ENCODE results near the gene PTPRR.

Gene PTPRR

GRCh38 chr12:70608184-70608583 is 312.4 kb downstream of the PTPRR start:
- Histone ChIP-seq H3K18ac (ENCODE audit: low read length) (no peak overlapping the region), H2BK15ac (replicated peaks; ENCODE audit: low read depth) (no peak overlapping the region), H3K36me3 (ENCODE audit: control insufficient read depth, insufficient read depth, low read length) (no peaks in the 10 kb centered on the region), H3K4ac (ENCODE audit: low read depth, low read length) (no peak overlapping the region), H4K5ac (ENCODE audit: low read length) (no peak overlapping the region), H3K4me3 (ENCODE audit: low read length) (no peak overlapping the region), H3K4me1 (ENCODE audit: control insufficient read depth, low read depth, low read length) (no peaks in the 10 kb centered on the region), H2BK120ac (ENCODE audit: low read depth, low read length) (no peak overlapping the region), H3K23ac (ENCODE audit: low read length) (no peak overlapping the region), H3K4me2 (ENCODE audit: low read length) (no peak overlapping the region), H3K27me3 (ENCODE audit: insufficient read depth, low read length, poor library complexity) (no peaks in the 10 kb centered on the region), H3K56ac (ENCODE audit: low read length) (no peak overlapping the region), H3K79me2 (ENCODE audit: control insufficient read depth, insufficient read depth, low read length) (no peaks in the 10 kb centered on the region), H3K9ac (ENCODE audit: low read length) (no peak overlapping the region), H4K8ac (ENCODE audit: low read depth, low read length) (no peak overlapping the region), H3K79me1 (ENCODE audit: low read length) (no peaks in the 10 kb centered on the region), H2AK5ac (ENCODE audit: low read length) (no peak overlapping the region), H2BK5ac (ENCODE audit: low read length) (no peak overlapping the region), H3K27ac (ENCODE audit: low read depth, low read length) (no peak overlapping the region)
- DNase-seq: no peak
- WGBS (ENCODE audit: extremely low coverage, insufficient coverage, low lambda C conversion rate): no CpG with 5 or more reads among the region's 1 CpG

- Histone ChIP-seq H2BK15ac (replicated peaks; ENCODE audit: low read depth) (no peak overlapping the region), H3K56ac (ENCODE audit: low read length) (no peak overlapping the region), H3K18ac (ENCODE audit: low read length) (no peak overlapping the region), H2AK5ac (ENCODE audit: low read length) (no peak overlapping the region), H2BK120ac (ENCODE audit: low read depth, low read length) (no peak overlapping the region), H3K27me3 (ENCODE audit: insufficient read depth, low read length, poor library complexity) (no peaks in the 10 kb centered on the region), H4K5ac (ENCODE audit: low read length) (no peak overlapping the region), H3K79me2 (ENCODE audit: control insufficient read depth, insufficient read depth, low read length) (no peaks in the 10 kb centered on the region), H3K9ac (ENCODE audit: low read length) (no peak overlapping the region), H3K4me3 (ENCODE audit: low read length) (no peak overlapping the region), H4K8ac (ENCODE audit: low read depth, low read length) (no peak overlapping the region), H3K4me2 (ENCODE audit: low read length) (no peak overlapping the region), H3K4me1 (ENCODE audit: control insufficient read depth, low read depth, low read length) (no peaks in the 10 kb centered on the region), H3K4ac (ENCODE audit: low read depth, low read length) (no peak overlapping the region), H3K23ac (ENCODE audit: low read length) (no peak overlapping the region), H3K27ac (ENCODE audit: low read depth, low read length) (no peak overlapping the region), H3K36me3 (ENCODE audit: control insufficient read depth, insufficient read depth, low read length) (no peaks in the 10 kb centered on the region), H2BK5ac (ENCODE audit: low read length) (no peak overlapping the region), H3K79me1 (ENCODE audit: low read length) (no peaks in the 10 kb centered on the region)
- DNase-seq: no peak
Measured at GRCh38 chr12:70607107-70607506, 313.4 kb downstream of the PTPRR start.

GRCh38 chr12:70605976-70606375 is 314.6 kb downstream of the PTPRR start:
- H2AK5ac ChIP-seq (ENCODE audit: low read length): no peak overlapping the region
- H3K79me2 ChIP-seq (ENCODE audit: control insufficient read depth, insufficient read depth, low read length): no peaks in the 10 kb centered on the region
- H4K5ac ChIP-seq (ENCODE audit: low read length): no peak overlapping the region
- no peak overlapping the region for H3K56ac ChIP-seq (ENCODE audit: low read length)
- WGBS (ENCODE audit: extremely low coverage, insufficient coverage, low lambda C conversion rate): no CpG with 5 or more reads among the region's 5 CpGs
- H3K36me3 ChIP-seq (ENCODE audit: control insufficient read depth, insufficient read depth, low read length): no peaks in the 10 kb centered on the region
- no peak overlapping the region for H3K27ac ChIP-seq (ENCODE audit: low read depth, low read length)
- H3K27me3 ChIP-seq (ENCODE audit: insufficient read depth, low read length, poor library complexity): no peaks in the 10 kb centered on the region
- no peak overlapping the region for H3K4me2 ChIP-seq (ENCODE audit: low read length)
- H2BK15ac ChIP-seq (replicated peaks; ENCODE audit: low read depth): no peak overlapping the region
- no peak overlapping the region for H4K8ac ChIP-seq (ENCODE audit: low read depth, low read length)
- no peak overlapping the region for H3K4ac ChIP-seq (ENCODE audit: low read depth, low read length)
- no peak overlapping the region for H3K23ac ChIP-seq (ENCODE audit: low read length)
- no peaks in the 10 kb centered on the region for H3K79me1 ChIP-seq (ENCODE audit: low read length)
- H2BK120ac ChIP-seq (ENCODE audit: low read depth, low read length): no peak overlapping the region
- no peak overlapping the region for H3K9ac ChIP-seq (ENCODE audit: low read length)
- H2BK5ac ChIP-seq (ENCODE audit: low read length): no peak overlapping the region
- no peak overlapping the region for H3K18ac ChIP-seq (ENCODE audit: low read length)
- H3K4me3 ChIP-seq (ENCODE audit: low read length): no peak overlapping the region
- no peaks in the 10 kb centered on the region for H3K4me1 ChIP-seq (ENCODE audit: control insufficient read depth, low read depth, low read length)
- DNase-seq: no peak

GRCh38 chr12:70604662-70605061 is 315.9 kb downstream of the PTPRR start:
- no CpG with 5 or more reads among the region's 4 CpGs for WGBS (ENCODE audit: extremely low coverage, insufficient coverage, low lambda C conversion rate)
- no peak overlapping the region for H4K5ac ChIP-seq (ENCODE audit: low read length)
- no peaks in the 10 kb centered on the region for H3K4me1 ChIP-seq (ENCODE audit: control insufficient read depth, low read depth, low read length)
- no peak overlapping the region for H2AK5ac ChIP-seq (ENCODE audit: low read length)
- no peak overlapping the region for H4K8ac ChIP-seq (ENCODE audit: low read depth, low read length)
- no peak overlapping the region for H2BK5ac ChIP-seq (ENCODE audit: low read length)
- no peak overlapping the region for H2BK15ac ChIP-seq (replicated peaks; ENCODE audit: low read depth)
- H3K27ac ChIP-seq (ENCODE audit: low read depth, low read length): no peak overlapping the region
- no peaks in the 10 kb centered on the region for H3K27me3 ChIP-seq (ENCODE audit: insufficient read depth, low read length, poor library complexity)
- H3K4ac ChIP-seq (ENCODE audit: low read depth, low read length): no peak overlapping the region
- H3K18ac ChIP-seq (ENCODE audit: low read length): no peak overlapping the region
- H2BK120ac ChIP-seq (ENCODE audit: low read depth, low read length): no peak overlapping the region
- H3K56ac ChIP-seq (ENCODE audit: low read length): no peak overlapping the region
- H3K23ac ChIP-seq (ENCODE audit: low read length): no peak overlapping the region
- no peak overlapping the region for H3K4me2 ChIP-seq (ENCODE audit: low read length)
- H3K9ac ChIP-seq (ENCODE audit: low read length): no peak overlapping the region
- no peaks in the 10 kb centered on the region for H3K36me3 ChIP-seq (ENCODE audit: control insufficient read depth, insufficient read depth, low read length)
- no peaks in the 10 kb centered on the region for H3K79me2 ChIP-seq (ENCODE audit: control insufficient read depth, insufficient read depth, low read length)
- H3K4me3 ChIP-seq (ENCODE audit: low read length): no peak overlapping the region
- no peaks in the 10 kb centered on the region for H3K79me1 ChIP-seq (ENCODE audit: low read length)
- DNase-seq: no peak

GRCh38 chr12:70603044-70603443 is 317.5 kb downstream of the PTPRR start:
- no peak overlapping the region for H3K4me3 ChIP-seq (ENCODE audit: low read length)
- no peak for DNase-seq

GRCh38 chr12:70598467-70599193 is 321.9 kb downstream of the PTPRR start:
- Histone ChIP-seq H3K36me3 (ENCODE audit: control insufficient read depth, insufficient read depth, low read length) (no peaks in the 10 kb centered on the region), H3K27ac (ENCODE audit: low read depth, low read length) (no peak overlapping the region), H3K18ac (ENCODE audit: low read length) (no peak overlapping the region), H3K4ac (ENCODE audit: low read depth, low read length) (no peak overlapping the region), H3K4me2 (ENCODE audit: low read length) (no peak overlapping the region), H2AK5ac (ENCODE audit: low read length) (no peak overlapping the region), H3K79me1 (ENCODE audit: low read length) (no peaks in the 10 kb centered on the region), H3K79me2 (ENCODE audit: control insufficient read depth, insufficient read depth, low read length) (no peaks in the 10 kb centered on the region), H3K23ac (ENCODE audit: low read length) (no peak overlapping the region), H3K4me3 (ENCODE audit: low read length) (no peak overlapping the region), H3K4me1 (ENCODE audit: control insufficient read depth, low read depth, low read length) (no peaks in the 10 kb centered on the region), H2BK15ac (replicated peaks; ENCODE audit: low read depth) (no peak overlapping the region), H4K5ac (ENCODE audit: low read length) (no peak overlapping the region), H3K9ac (ENCODE audit: low read length) (no peak overlapping the region), H3K56ac (ENCODE audit: low read length) (no peak overlapping the region), H2BK5ac (ENCODE audit: low read length) (no peak overlapping the region), H2BK120ac (ENCODE audit: low read depth, low read length) (no peak overlapping the region), H3K27me3 (ENCODE audit: insufficient read depth, low read length, poor library complexity) (no peaks in the 10 kb centered on the region), H4K8ac (ENCODE audit: low read depth, low read length) (no peak overlapping the region)
- DNase-seq: no peak
- WGBS (ENCODE audit: extremely low coverage, insufficient coverage, low lambda C conversion rate): no CpG with 5 or more reads among the region's 4 CpGs

More at GRCh38 chr12:70603044-70603443, 317.5 kb downstream of the PTPRR start:
- no peak overlapping the region for H3K18ac ChIP-seq (ENCODE audit: low read length)
- H4K8ac ChIP-seq (ENCODE audit: low read depth, low read length): no peak overlapping the region
- H3K79me1 ChIP-seq (ENCODE audit: low read length): no peaks in the 10 kb centered on the region
- no peak overlapping the region for H3K9ac ChIP-seq (ENCODE audit: low read length)
- no peak overlapping the region for H2BK5ac ChIP-seq (ENCODE audit: low read length)
- no peak overlapping the region for H3K4ac ChIP-seq (ENCODE audit: low read depth, low read length)
- H3K36me3 ChIP-seq (ENCODE audit: control insufficient read depth, insufficient read depth, low read length): no peaks in the 10 kb centered on the region
- H2BK120ac ChIP-seq (ENCODE audit: low read depth, low read length): no peak overlapping the region
- no peak overlapping the region for H3K27ac ChIP-seq (ENCODE audit: low read depth, low read length)
- H3K23ac ChIP-seq (ENCODE audit: low read length): no peak overlapping the region
- H3K4me2 ChIP-seq (ENCODE audit: low read length): no peak overlapping the region
- no peaks in the 10 kb centered on the region for H3K4me1 ChIP-seq (ENCODE audit: control insufficient read depth, low read depth, low read length)
- H3K56ac ChIP-seq (ENCODE audit: low read length): no peak overlapping the region
- no peak overlapping the region for H2BK15ac ChIP-seq (replicated peaks; ENCODE audit: low read depth)
- H2AK5ac ChIP-seq (ENCODE audit: low read length): no peak overlapping the region
- no peaks in the 10 kb centered on the region for H3K27me3 ChIP-seq (ENCODE audit: insufficient read depth, low read length, poor library complexity)
- H4K5ac ChIP-seq (ENCODE audit: low read length): no peak overlapping the region
- H3K79me2 ChIP-seq (ENCODE audit: control insufficient read depth, insufficient read depth, low read length): no peaks in the 10 kb centered on the region
- no CpG with 5 or more reads among the region's 1 CpG for WGBS (ENCODE audit: extremely low coverage, insufficient coverage, low lambda C conversion rate)

Measured in mesendoderm (in vitro differentiated cells).